Lung (tissue), 12 donors: ENCODE data around the gene DTWD2. TPM values are rescaled to one million over a fixed set of nuclear protein-coding genes. Genes with fewer than 3 reads are reported as not detected.

Experiments used
- ATAC-seq: fragments of 200-7000 bp; cut with Tn5 transposase; one replicate; pipeline ENCODE4 v1.9.1; 2020; ENCODE audit warnings: moderate number of reproducible peaks; ENCODE audit not compliant: insufficient read depth, low FRiP score
- DNase-seq, 3 donors: peaks; one replicate each; pipeline ENCODE4 v3.0.0-alpha.2; 2013 to 2017
- H3K27ac ChIP-seq, 2 donors: one replicate each; pipeline ENCODE4 v1.5.1; 2013; ENCODE audit warnings: mild to moderate bottlenecking in 2 of 2, moderate library complexity in 2 of 2, control low read depth in 1 of 2, inconsistent platforms in 1 of 2, low read depth in 1 of 2, low read length in 1 of 2
- H3K27me3 ChIP-seq, 3 donors: one replicate each; pipeline ENCODE4 v1.5.1; 2013; ENCODE audit warnings: low read length in 2 of 3; ENCODE audit not compliant: control insufficient read depth in 3 of 3, insufficient read depth in 3 of 3
- H3K36me3 ChIP-seq, 4 donors: one replicate each; pipeline ENCODE4 v1.5.1; 2013; ENCODE audit warnings: low read length in 4 of 4, mild to moderate bottlenecking in 1 of 4, moderate library complexity in 1 of 4; ENCODE audit not compliant: control insufficient read depth in 4 of 4, insufficient read depth in 4 of 4
- H3K4me1 ChIP-seq, 5 donors: one replicate each; pipeline ENCODE4 v1.5.1; 2013; ENCODE audit warnings: low read length in 5 of 5, mild to moderate bottlenecking in 2 of 5, moderate library complexity in 1 of 5; ENCODE audit not compliant: control insufficient read depth in 5 of 5, insufficient read depth in 5 of 5
- H3K4me3 ChIP-seq: one replicate; pipeline ENCODE4 v1.5.1; 2013; ENCODE audit warnings: mild to moderate bottlenecking, control low read depth, moderate library complexity
- H3K9ac ChIP-seq, 2 donors: one replicate each; pipeline ENCODE4 v1.5.1; 2013; ENCODE audit warnings: low read length in 2 of 2, control low read depth in 1 of 2; ENCODE audit not compliant: insufficient read depth in 1 of 2
- H3K9me3 ChIP-seq, 4 donors: one replicate each; pipeline ENCODE4 v1.5.1; 2013; ENCODE audit warnings: low read length in 3 of 4, mild to moderate bottlenecking in 1 of 4, moderate library complexity in 1 of 4; ENCODE audit not compliant: control insufficient read depth in 4 of 4, insufficient read depth in 3 of 4
- CTCF ChIP-seq: IDR thresholded peaks from 2 replicates; pipeline ENCODE4 v1.5.1; 2012; ENCODE audit warnings: mild to moderate bottlenecking; ENCODE audit errors: control extremely low read depth, extremely low read depth
- WGBS, 2 donors: extraction: QIAGEN DNeasy Blood & Tissue Kit; methylation state at CpG; one replicate each; pipeline ENCODE4 v1.1.7; 2013; 5-methylcytosine and 5-hydroxymethylcytosine counted together
- polyA plus RNA-seq, 2 donors: library from polyadenylated mRNA; stranded (reverse); fragments of 200-250 nt; gene quantifications; one replicate each; pipeline ENCODE4 v1.2.1, GENCODE V29; 2013
- total RNA-seq, 2 donors: library from RNA; depleted of rRNA in 1 of 2; stranded (reverse); fragments of >200 nt in 1 of 2; gene quantifications; one replicate each; pipeline ENCODE4 v1.2.1, GENCODE V29; 2014 to 2021
- donor health status: control.
- donor health status: control.
- donor health status: Bipolar disorder and iron deficiency.
- donor health status: healthy.
- donor health status: DM: yes; HTN: yes; CAD: no.

DTWD2 gene
- total and polyA plus RNA-seq, 4 donors, result 1.7 to 11.4 (median 5.2) TPM

GRCh38 chr5:118963169-118963568, 25.2 kb downstream of the DTWD2 start:
- Histone ChIP-seq H3K27me3 (no peaks in the 10 kb centered on the region), H3K4me3 (no peak overlapping the region), H3K9ac (no peak overlapping the region), H3K4me1 (peaks cover 0 to 3% (median 0%) of the 10 kb centered on the region in 5 donors), H3K36me3 (no peaks in the 10 kb centered on the region), H3K27ac (no peak overlapping the region), H3K9me3 (no peaks in the 10 kb centered on the region)
- ATAC-seq, result no peak
- no peak for DNase-seq
- TF ChIP-seq CTCF, result no peak

- Histone ChIP-seq H3K9ac (no peak overlapping the region), H3K9me3 (no peaks in the 10 kb centered on the region), H3K36me3 (no peaks in the 10 kb centered on the region), H3K27ac (no peak overlapping the region), H3K4me1 (peaks cover 0 to 3% (median 0%) of the 10 kb centered on the region in 5 donors), H3K27me3 (no peaks in the 10 kb centered on the region), H3K4me3 (no peak overlapping the region)
- TF ChIP-seq CTCF, result no peak
- ATAC-seq (no peak), DNase-seq (no peak)
- WGBS, 2 donors, result 93 to 96% methylated on average over 1 of the region's 1 CpG
Measured at GRCh38 chr5:118960557-118960956, 27.8 kb downstream of the DTWD2 start.

GRCh38 chr5:118956727-118957126, 31.6 kb downstream of the DTWD2 start:
- Histone ChIP-seq H3K9me3 (no peaks in the 10 kb centered on the region), H3K4me3 (no peak overlapping the region), H3K27ac (no peak overlapping the region), H3K27me3 (no peaks in the 10 kb centered on the region), H3K4me1 (peaks cover 0 to 1% (median 0%) of the 10 kb centered on the region in 5 donors), H3K9ac (no peak overlapping the region), H3K36me3 (no peaks in the 10 kb centered on the region)
- DNase-seq, result peak in 2 of 3 donors; percentile 57 to 66
- no peak for ATAC-seq
- WGBS, 2 donors, result 49 to 55% methylated on average over 2 of the region's 2 CpGs
- no peak for TF ChIP-seq CTCF

- TF ChIP-seq CTCF, result no peak
- Histone ChIP-seq H3K27ac (no peak overlapping the region), H3K27me3 (no peaks in the 10 kb centered on the region), H3K9me3 (no peaks in the 10 kb centered on the region), H3K4me3 (no peak overlapping the region), H3K36me3 (no peaks in the 10 kb centered on the region), H3K9ac (no peak overlapping the region), H3K4me1 (peaks cover 0 to 1% (median 0%) of the 10 kb centered on the region in 5 donors)
- ATAC-seq (no peak), DNase-seq (no peak)
Measured at GRCh38 chr5:118953652-118954005, 34.7 kb downstream of the DTWD2 start.
